ENCODE measurements around the gene B4GALT2.

DNA sequence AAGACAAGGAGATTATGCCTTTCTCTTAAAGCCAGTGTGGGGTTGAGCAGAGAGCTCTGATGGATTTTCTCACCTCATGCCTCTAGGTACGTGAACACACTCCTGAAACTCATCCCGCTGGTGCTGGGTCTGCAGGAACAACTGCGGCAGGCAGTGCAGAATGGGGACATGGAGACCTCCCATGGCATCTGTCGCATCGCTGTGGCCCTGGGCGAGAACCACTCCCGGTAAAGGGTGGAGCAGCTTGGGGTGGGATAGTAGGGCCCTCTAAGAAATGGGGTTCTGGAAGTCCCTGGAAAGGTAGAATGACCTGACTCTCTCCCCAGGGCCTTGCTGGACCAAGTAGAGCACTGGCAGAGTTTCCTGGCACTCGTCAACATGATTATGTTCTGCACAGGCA, 22.8 kb upstream of the B4GALT2 start:
- TF ChIP-seq, protein P1, sequence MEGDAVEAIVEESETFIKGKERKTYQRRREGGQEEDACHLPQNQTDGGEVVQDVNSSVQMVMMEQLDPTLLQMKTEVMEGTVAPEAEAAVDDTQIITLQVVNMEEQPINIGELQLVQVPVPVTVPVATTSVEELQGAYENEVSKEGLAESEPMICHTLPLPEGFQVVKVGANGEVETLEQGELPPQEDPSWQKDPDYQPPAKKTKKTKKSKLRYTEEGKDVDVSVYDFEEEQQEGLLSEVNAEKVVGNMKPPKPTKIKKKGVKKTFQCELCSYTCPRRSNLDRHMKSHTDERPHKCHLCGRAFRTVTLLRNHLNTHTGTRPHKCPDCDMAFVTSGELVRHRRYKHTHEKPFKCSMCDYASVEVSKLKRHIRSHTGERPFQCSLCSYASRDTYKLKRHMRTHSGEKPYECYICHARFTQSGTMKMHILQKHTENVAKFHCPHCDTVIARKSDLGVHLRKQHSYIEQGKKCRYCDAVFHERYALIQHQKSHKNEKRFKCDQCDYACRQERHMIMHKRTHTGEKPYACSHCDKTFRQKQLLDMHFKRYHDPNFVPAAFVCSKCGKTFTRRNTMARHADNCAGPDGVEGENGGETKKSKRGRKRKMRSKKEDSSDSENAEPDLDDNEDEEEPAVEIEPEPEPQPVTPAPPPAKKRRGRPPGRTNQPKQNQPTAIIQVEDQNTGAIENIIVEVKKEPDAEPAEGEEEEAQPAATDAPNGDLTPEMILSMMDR (conservative IDR thresholded peaks at IDR 0.05; ENCODE audit: low read length) = no peak
- no peak for TF ChIP-seq EZH2phosphoT487 (IDR thresholded peaks at IDR 0.05; ENCODE audit: borderline replicate concordance, low read depth, low read length)
